ENCODE data around the gene PYDC1.
"Not testable (repeated sequence)": the region's sequence is repeated elsewhere in the genome, so short reads cannot be mapped to it uniquely, and the experiment has no call there.

PYDC1 gene

GRCh38 chr16:31221357-31222160 lies 4.6 kb upstream of the PYDC1 start:
- DNase-seq (ENCODE audit: low read depth): no peak

- DNase-seq (ENCODE audit: low read depth): no peak
These were observed 2.3 kb upstream of the PYDC1 start for GRCh38 chr16:31219154-31219741.

GRCh38 chr16:31217136-31217530 lies 198 bp upstream of the PYDC1 start:
- DNase-seq (ENCODE audit: low read depth): no peak

GRCh38 chr16:31215287-31216162 lies 1.4 kb downstream of the PYDC1 start:
- no peak for DNase-seq (ENCODE audit: low read depth)

- DNase-seq (ENCODE audit: low read depth): no peak
These were observed 2.1 kb downstream of the PYDC1 start for GRCh38 chr16:31214708-31215286.

- DNase-seq (ENCODE audit: low read depth): no peak
These were observed 2.8 kb downstream of the PYDC1 start, which contains the start of gene TRIM72 for GRCh38 chr16:31213877-31214707. TSS of gene TRIM72 (plus strand) at chr16:31214119. CDS start at chr16:31214739, 620 bp downstream.

GRCh38 chr16:31213342-31213741 lies 3.6 kb downstream of the PYDC1 start:
- DNase-seq (ENCODE audit: low read depth): no peak

GRCh38 chr16:31206776-31207175 lies 10.2 kb downstream of the PYDC1 start:
- DNase-seq (ENCODE audit: low read depth): no peak

- no peak for DNase-seq (ENCODE audit: low read depth)
These were observed 11.9 kb downstream of the PYDC1 start for GRCh38 chr16:31204871-31205666.

- DNase-seq (ENCODE audit: low read depth): no peak
These were observed 14.2 kb downstream of the PYDC1 start, which contains the start of gene PYCARD for GRCh38 chr16:31202414-31203375. TSS of gene PYCARD (minus strand) at chr16:31202760. CDS start at chr16:31202690, 70 bp downstream.

- DNase-seq (ENCODE audit: low read depth): no peak
These were observed 15.1 kb downstream of the PYDC1 start for GRCh38 chr16:31201582-31202413.

- no peak for DNase-seq (ENCODE audit: low read depth)
These were observed 15.9 kb downstream of the PYDC1 start for GRCh38 chr16:31200821-31201568.

- not testable (repeated sequence) for DNase-seq (ENCODE audit: low read depth)
These were observed 16.8 kb downstream of the PYDC1 start for GRCh38 chr16:31200111-31200510.

- no peak for DNase-seq (ENCODE audit: low read depth)
These were observed 17.4 kb downstream of the PYDC1 start for GRCh38 chr16:31199430-31200041.

- DNase-seq (ENCODE audit: low read depth): no peak
These were observed 18.6 kb downstream of the PYDC1 start for GRCh38 chr16:31198207-31198882.

- DNase-seq (ENCODE audit: low read depth): no peak
These were observed 20.4 kb downstream of the PYDC1 start for GRCh38 chr16:31196324-31197088.

Data from CMK (cell line).